HG03439 (cell line): ENCODE measurements around the gene FOXK1.
"Not testable (repeated sequence)": the region's sequence is repeated elsewhere in the genome, so short reads cannot be mapped to it uniquely, and the experiment has no call there.

Experiments
- ATAC-seq: cut with Tn5 transposase; IDR thresholded peaks from one replicate; pipeline ENCODE4 v1.9.1; 2021; ENCODE audit warnings: mild to moderate bottlenecking, moderate library complexity; ENCODE audit not compliant: unreplicated experiment

Gene FOXK1

DNA sequence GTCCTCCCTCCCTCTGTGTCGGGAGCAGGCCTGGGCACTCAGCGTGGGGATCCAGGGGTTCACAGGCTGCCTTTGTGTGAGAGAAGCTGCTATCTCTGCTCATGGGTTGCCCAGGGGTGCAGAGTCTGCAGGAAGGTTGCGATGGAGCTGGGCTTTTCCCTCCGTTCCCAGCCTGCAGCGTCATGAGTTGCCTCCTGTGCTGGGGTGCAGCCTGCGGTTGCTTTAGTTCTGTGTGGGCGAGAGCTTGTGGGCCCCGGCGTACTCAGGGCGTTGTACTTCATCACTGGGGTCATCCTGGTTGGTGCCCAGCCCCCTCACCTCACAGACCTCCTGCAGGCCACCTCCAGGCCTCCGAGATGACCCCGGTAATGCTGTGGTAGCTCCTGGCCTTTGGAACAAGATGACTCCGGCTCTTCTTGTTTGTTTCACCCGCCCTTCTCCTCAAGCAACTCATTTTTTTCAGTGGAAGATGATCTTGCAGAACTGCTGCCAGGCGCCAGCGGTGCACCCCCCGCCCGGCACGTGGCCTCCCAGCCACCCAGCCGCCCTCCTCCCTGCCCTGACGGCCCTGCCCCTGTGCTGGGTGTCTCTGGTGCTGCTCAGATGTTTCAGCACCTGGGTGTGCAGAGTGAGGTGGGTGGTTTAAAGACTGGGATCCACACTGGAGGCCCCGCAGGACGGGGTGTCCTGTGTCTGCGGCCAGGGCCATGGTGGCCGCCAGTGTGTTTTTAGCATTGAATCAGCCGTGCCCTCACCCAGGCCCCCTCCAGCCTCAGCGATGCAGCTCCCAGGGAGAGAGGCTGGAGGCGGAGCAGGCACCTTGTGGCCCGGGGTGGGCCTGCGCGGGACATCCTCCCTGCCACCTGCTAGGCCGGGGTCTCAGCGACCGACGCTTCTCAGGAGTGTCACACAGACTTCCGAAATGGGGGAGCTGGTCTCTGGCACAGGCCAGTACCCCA, 100.5 kb downstream of the FOXK1 start:
- no peak for ATAC-seq

GRCh38 chr7:4783292-4783652, 101.2 kb downstream of the FOXK1 start:
- ATAC-seq = no peak

GRCh38 chr7:4783762-4784351, 101.8 kb downstream of the FOXK1 start:
- ATAC-seq = no peak

DNA sequence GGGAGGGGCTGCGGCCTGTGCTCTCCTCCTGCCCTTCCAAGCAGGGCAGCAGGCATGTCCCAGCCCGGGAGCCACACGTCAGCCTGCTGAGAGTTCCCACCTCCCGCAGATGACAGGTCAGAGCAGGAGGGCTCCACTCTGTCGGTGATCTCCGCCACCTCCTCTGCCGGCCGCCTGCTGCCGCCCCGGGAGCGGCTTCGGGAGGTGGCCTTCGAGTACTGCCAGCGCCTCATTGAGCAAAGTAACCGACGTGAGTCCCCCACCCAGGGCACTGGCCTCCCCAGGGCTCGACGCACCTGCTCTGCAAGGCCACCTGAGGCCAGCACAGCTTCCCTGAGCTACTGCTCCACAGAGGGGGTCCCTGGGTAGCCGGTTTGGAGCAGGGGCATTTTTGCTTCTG, 102.7 kb downstream of the FOXK1 start:
- ATAC-seq = no peak

DNA sequence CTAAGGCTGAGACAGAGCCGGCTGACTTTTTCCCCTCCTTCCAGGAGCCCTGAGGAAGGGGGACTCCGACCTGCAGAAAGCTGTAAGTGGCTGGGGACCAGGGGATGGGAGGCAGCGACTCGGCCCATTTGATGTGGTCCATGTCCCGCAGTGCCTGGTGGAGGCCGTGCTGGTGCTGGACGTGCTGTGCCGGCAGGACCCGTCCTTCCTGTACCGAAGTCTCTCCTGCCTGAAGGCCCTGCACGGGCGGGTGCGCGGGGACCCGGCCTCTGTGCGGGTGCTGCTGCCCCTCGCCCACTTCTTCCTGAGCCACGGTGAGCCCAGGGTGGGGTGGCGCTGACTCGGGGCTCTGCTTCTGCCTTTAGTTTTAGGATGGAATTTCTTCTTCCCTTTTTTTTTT, 103.3 kb downstream of the FOXK1 start:
- no peak for ATAC-seq

DNA sequence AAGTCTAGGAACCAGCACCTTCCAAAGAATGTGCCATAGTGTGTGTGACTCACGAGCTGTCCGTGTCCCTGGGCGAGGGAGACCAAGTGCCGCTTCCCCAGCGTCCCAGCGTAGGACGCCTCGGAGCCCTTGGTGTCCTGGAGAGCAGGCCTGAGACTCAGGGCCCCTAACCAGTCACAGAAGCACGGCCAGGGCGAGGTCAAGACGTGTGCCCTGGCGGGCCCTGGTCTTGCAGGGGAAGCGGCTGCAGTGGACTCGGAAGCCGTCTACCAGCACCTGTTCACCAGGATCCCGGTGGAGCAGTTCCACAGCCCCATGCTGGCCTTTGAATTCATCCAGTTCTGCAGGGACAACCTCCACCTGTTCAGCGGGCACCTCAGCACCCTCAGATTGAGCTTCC, 103.9 kb downstream of the FOXK1 start:
- ATAC-seq = no peak

DNA sequence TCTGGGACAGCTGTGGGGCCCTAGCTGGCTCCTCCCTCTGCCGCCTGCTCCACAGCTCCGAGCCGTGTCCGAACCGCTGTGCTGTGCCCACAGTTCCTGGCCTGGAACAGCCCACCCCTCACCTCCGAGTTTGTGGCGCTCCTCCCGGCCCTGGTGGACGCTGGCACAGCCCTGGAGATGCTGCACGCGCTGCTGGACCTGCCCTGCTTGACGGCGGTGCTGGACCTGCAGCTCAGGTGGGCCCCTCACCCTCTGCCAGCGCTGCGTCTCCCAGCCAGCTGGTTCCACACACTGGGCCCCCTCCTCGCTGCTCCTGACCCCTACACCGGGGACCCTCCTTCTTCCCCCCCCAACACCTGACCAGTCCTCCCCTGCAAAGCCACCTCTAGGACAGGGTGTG, 105.4 kb downstream of the FOXK1 start:
- no peak for ATAC-seq

GRCh38 chr7:4787947-4788626, 106.0 kb downstream of the FOXK1 start:
- no peak for ATAC-seq

DNA sequence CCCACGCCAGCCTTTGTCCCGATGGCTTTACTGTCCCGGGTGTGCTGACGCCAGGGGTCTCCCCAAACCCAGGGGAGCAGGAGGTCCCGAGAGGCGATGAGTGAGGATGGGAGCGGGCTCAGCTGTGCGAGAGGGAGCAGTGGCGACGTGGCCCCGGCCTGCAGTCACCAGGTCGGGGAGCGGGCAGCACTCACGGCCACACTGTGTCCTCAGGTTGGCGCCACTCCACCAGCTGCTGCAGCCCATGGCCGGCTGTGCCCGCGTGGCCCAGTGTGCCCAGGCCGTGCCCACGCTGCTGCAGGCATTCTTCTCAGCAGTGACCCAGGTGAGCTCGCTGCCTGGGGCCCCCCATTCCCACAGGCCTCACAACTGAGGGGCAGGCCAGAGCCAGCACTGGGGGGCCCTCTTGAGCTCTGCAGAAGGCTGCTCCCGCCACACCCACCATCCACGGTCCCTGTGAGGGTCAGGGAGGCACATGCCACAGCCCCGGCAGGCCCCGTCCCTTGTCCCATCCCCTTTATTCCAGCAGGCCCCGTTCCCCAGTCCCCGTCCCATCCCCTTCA, 106.6 kb downstream of the FOXK1 start:
- no peak for ATAC-seq

DNA sequence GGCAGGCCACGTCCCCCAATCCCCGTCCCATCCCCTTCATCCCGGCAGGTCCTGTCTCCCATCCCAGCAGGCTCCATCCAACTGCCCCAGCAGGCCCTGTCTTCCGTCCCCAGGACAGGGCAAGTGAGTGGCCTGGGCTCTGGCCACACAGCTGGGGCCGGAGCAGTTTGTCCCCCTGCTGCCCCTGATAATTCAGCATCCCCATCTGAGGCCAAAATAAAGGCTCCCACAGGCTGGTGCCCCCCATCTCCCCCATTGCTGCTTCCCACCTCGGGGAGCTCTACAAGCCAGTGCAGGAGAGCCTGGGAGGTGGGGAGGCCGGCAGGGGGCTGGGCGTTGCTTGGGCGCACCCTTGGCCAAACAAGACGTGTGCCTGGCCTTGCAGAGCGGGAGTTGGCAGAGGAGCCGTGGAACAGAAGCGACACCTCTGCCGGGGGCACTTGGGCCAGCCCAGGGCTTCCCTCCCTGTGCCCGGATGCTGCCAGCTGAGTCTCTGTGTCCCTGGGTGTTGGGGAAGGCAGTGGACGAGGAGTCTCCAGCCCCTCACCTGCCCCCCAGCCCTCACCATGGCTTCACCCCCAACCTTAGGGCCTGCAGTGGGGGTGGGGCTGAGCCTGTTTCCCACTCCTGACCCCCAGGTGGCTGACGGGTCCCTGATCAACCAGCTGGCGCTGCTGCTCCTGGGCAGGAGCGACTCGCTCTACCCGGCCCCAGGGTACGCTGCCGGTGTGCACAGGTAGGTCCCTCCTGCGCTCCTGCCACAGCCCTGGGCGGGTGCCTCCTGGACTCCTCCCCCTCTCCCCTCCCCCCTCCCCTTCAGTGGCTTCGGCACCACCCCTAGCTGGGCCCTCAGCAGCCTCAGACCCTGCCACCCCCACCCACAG, 107.3 kb downstream of the FOXK1 start:
- no peak for ATAC-seq

DNA sequence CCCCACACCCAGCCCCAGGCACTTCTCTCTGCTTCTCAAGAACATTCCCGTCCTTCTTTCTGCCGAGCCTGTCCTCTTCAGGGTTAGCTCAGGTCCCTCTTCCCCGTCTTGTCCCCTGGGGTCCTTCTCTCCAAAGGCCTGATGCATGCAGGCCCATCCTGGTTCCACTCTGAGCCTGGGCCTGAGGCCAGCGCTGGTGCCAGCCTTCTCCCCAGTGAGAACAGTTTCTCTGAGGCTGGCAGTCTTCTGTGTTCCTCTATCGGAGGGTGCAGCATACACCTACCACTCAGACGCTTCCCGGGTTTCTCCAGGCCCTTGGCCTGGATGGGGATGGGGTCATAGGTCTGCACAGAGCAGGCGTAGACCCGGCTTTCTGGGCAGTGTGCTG, 108.0 kb downstream of the FOXK1 start:
- no peak for ATAC-seq

- ATAC-seq = no peak
Observed at GRCh38 chr7:4790516-4790991, 108.5 kb downstream of the FOXK1 start.

GRCh38 chr7:4791101-4791737, 109.1 kb downstream of the FOXK1 start:
- no peak for ATAC-seq

- no peak for ATAC-seq
Observed at GRCh38 chr7:4791738-4792536, 109.8 kb downstream of the FOXK1 start.

GRCh38 chr7:4792537-4793126, 110.5 kb downstream of the FOXK1 start:
- ATAC-seq = no peak

GRCh38 chr7:4793385-4793993, 111.4 kb downstream of the FOXK1 start:
- not testable (repeated sequence) for ATAC-seq

- not testable (repeated sequence) for ATAC-seq
Observed at GRCh38 chr7:4794171-4794570, 112.1 kb downstream of the FOXK1 start.

- no peak for ATAC-seq
Observed at GRCh38 chr7:4794591-4795350, 112.7 kb downstream of the FOXK1 start.
